Endothelial cell of umbilical vein (primary cell): ENCODE measurements around the gene TMEM41A. TPM values are rescaled to one million over a fixed set of nuclear protein-coding genes. Genes with fewer than 3 reads are reported as not detected.

Experiments
- BruUV-seq: library from RNA; stranded (reverse); fragments of 400-500 nt; replicated peaks from 2 replicates; lab custom pipeline; 2021; lab: Mats Ljungman, UMichigan
- CTCF ChIA-PET: fragments of 300-600, 350-600 bp; sonication (Branson Sonifier 250); formaldehyde crosslinking; loops from one replicate; lab custom pipeline; 2021; ENCODE audit warnings: antibody characterized with exemption, inconsistent platforms; lab: Charles Lee
- POLR2A ChIA-PET: fragments of 300-600, 350-600 bp; sonication (Branson Sonifier 250); formaldehyde crosslinking; loops from one replicate; lab custom pipeline; 2021; ENCODE audit warnings: antibody characterized with exemption, inconsistent platforms; lab: Charles Lee
- DNase-seq: peaks from one replicate; pipeline ENCODE4 v3.0.0-alpha.2; 2011; ENCODE audit warnings: low read depth, low spot score
- FAIRE-seq: peaks from 2 replicates; lab custom pipeline; 2011; peaks lifted over from hg19 to GRCh38; lab: Jason Lieb, UNC
- H2AFZ ChIP-seq: 2 replicates; pipeline ENCODE4 v1.6.0; 2012; ENCODE audit warnings: low read depth, low read length, control low read depth, inconsistent platforms
- H3K27ac ChIP-seq: 2 replicates; pipeline ENCODE4 v1.5.1; 2011; ENCODE audit warnings: low read depth, mild to moderate bottlenecking, control low read depth, low read length, moderate library complexity; ENCODE audit not compliant: insufficient read depth
- H3K27me3 ChIP-seq, 2 experiments: 2 replicates each; pipeline versions ENCODE4 v1.6.0 to v1.6.1; 2011; ENCODE audit warnings: low read length in 2 of 2, mixed read lengths in 1 of 2; ENCODE audit not compliant: control insufficient read depth in 2 of 2, insufficient read depth in 2 of 2
- H3K36me3 ChIP-seq, 2 experiments: 2 replicates in 1 of 2; 3 replicates in 1 of 2; pipeline ENCODE4 v1.5.1; 2011; ENCODE audit warnings: low read length in 2 of 2, mild to moderate bottlenecking in 1 of 2, moderate library complexity in 1 of 2; ENCODE audit not compliant: control insufficient read depth in 2 of 2, insufficient read depth in 2 of 2; ENCODE audit errors: extremely low read depth in 1 of 2
- H3K4me1 ChIP-seq: 3 replicates; pipeline ENCODE4 v1.5.1; 2011; ENCODE audit warnings: mild to moderate bottlenecking, low read length; ENCODE audit not compliant: control insufficient read depth, insufficient read depth; ENCODE audit errors: extremely low read depth
- H3K4me2 ChIP-seq: 2 replicates; pipeline ENCODE4 v1.6.1; 2011; ENCODE audit warnings: low read length, control low read depth, mixed read lengths; ENCODE audit not compliant: insufficient read depth
- H3K4me3 ChIP-seq, 3 experiments: fragments of 200-600 bp in 1 of 3; sonication (generic), shearing (Covaris generic) in 1 of 3; replicated peaks in 1 of 3; 2 replicates each; pipeline ENCODE4 v1.5.1; 2011 to 2016; ENCODE audit warnings: control low read depth in 3 of 3, low read length in 3 of 3, mild to moderate bottlenecking in 2 of 3, inconsistent platforms in 1 of 3, low read depth in 1 of 3, moderate library complexity in 1 of 3; ENCODE audit not compliant: insufficient read depth in 1 of 3
- H3K79me2 ChIP-seq: 2 replicates; pipeline ENCODE4 v1.6.0; 2012; ENCODE audit warnings: low read length, inconsistent platforms; ENCODE audit not compliant: control insufficient read depth, insufficient read depth
- H3K9ac ChIP-seq: replicated peaks from 2 replicates; pipeline ENCODE3; 2011; ENCODE audit warnings: low read length, control low read depth; ENCODE audit not compliant: insufficient read depth; ENCODE audit errors: extremely low read depth
- H3K9me1 ChIP-seq: replicated peaks from 3 replicates; pipeline ENCODE4 v1.6.0; 2011; ENCODE audit warnings: mild to moderate bottlenecking, low read length; ENCODE audit not compliant: control insufficient read depth, insufficient read depth; ENCODE audit errors: extremely low read depth
- H3K9me3 ChIP-seq: replicated peaks from 2 replicates; pipeline ENCODE4 v1.5.1; 2012; ENCODE audit warnings: low read length, inconsistent platforms; ENCODE audit not compliant: control insufficient read depth, insufficient read depth
- H4K20me1 ChIP-seq: replicated peaks from 2 replicates; pipeline ENCODE3; 2011; ENCODE audit warnings: mild to moderate bottlenecking, low read length; ENCODE audit not compliant: control insufficient read depth, insufficient read depth; ENCODE audit errors: extremely low read depth
- CTCF ChIP-seq, 2 donors: IDR thresholded peaks; 1 replicate in 1 of 2; 2 replicates in 1 of 2; pipeline ENCODE4 v1.5.1; 2011; ENCODE audit warnings: low read length in 2 of 2, mild to moderate bottlenecking in 2 of 2, moderate library complexity in 2 of 2, control low read depth in 1 of 2, inconsistent platforms in 1 of 2, low read depth in 1 of 2; ENCODE audit not compliant: insufficient read depth in 1 of 2; ENCODE audit errors: extremely low read depth in 1 of 2
- EZH2 ChIP-seq: IDR thresholded peaks from 2 replicates; pipeline ENCODE4 v1.6.1; 2012; ENCODE audit warnings: borderline replicate concordance, low read depth, mild to moderate bottlenecking, moderate library complexity, low read length, inconsistent platforms; ENCODE audit not compliant: severe bottlenecking
- FOS ChIP-seq: IDR thresholded peaks from 2 replicates; pipeline ENCODE4 v1.6.1; 2011; ENCODE audit warnings: mild to moderate bottlenecking, low read length, moderate library complexity, borderline replicate concordance; ENCODE audit not compliant: insufficient read depth
- GATA2 ChIP-seq: IDR thresholded peaks from 2 replicates; pipeline ENCODE4 v1.7.0; 2011; ENCODE audit warnings: low read depth, mild to moderate bottlenecking, moderate library complexity, mixed read lengths, low read length; ENCODE audit not compliant: insufficient read length, insufficient read depth
- JUN ChIP-seq: IDR thresholded peaks from 2 replicates; pipeline ENCODE4 v1.6.1; 2011; ENCODE audit warnings: borderline replicate concordance, low read depth; ENCODE audit not compliant: insufficient read length, insufficient read depth
- MAX ChIP-seq: IDR thresholded peaks from 2 replicates; pipeline ENCODE4 v1.6.1; 2011; ENCODE audit not compliant: insufficient read depth, insufficient read length
- MYC ChIP-seq: IDR thresholded peaks from one replicate; pipeline ENCODE4 v1.6.1; 2011; ENCODE audit warnings: mild to moderate bottlenecking, low read depth, low read length
- POLR2A ChIP-seq: IDR thresholded peaks from 2 replicates; pipeline ENCODE4 v1.6.1; 2012; ENCODE audit warnings: low read depth, mild to moderate bottlenecking, control low read depth, low read length
- POLR2AphosphoS5 ChIP-seq: IDR thresholded peaks from 2 replicates; pipeline ENCODE4 v1.6.1; 2012; ENCODE audit warnings: low read depth, mild to moderate bottlenecking, control low read depth, low read length, moderate library complexity; ENCODE audit not compliant: insufficient read depth
- dilution Hi-C: fragments of 300-500 bp; cut with MboI; formaldehyde crosslinking; loops from one replicate; pipeline ENCODE4 v1.15.0; 2019; ENCODE audit warnings: low sequenced_read_pairs; ENCODE audit not compliant: extremely low pct_ligation_motif_present
- intact Hi-C: fragments of 100-400 bp; cut with micrococcal nuclease; formaldehyde crosslinking; loops from one replicate; pipeline ENCODE4 v1.10.0; 2022
- polyA plus RNA-seq, 4 experiments: library from polyadenylated mRNA; depleted of rRNA in 3 of 4; stranded (reverse) in 3 of 4; unstranded in 1 of 4; fragments of >200 nt; gene quantifications; 2 replicates each; pipeline versions ENCODE4 v1.2.1 to v1.2.3, GENCODE V29; 2011 to 2012; ENCODE audit warnings: missing spikeins in 1 of 4
- total RNA-seq: library from RNA; stranded (reverse); gene quantifications from 2 replicates; pipeline ENCODE4 v1.2.3, GENCODE V29; 2021

The TMEM41A gene
- total and polyA plus RNA-seq, 2 donors (not counting 3 experiments of a cell fraction or from before 2014, with no cell fraction given) = 15.9 to 16.0 TPM

GRCh38 chr3:185448107-185448506, 50.7 kb downstream of the TMEM41A start:
- Histone ChIP-seq H3K27me3 (no peaks in the 10 kb centered on the region), H3K36me3 (no peaks in the 10 kb centered on the region), H3K4me1 (no peaks in the 10 kb centered on the region), H3K9ac (no peak overlapping the region), H3K79me2 (no peaks in the 10 kb centered on the region), H3K4me2 (no peak overlapping the region), H3K4me3 (no peak overlapping the region), H3K27ac (no peak overlapping the region), H3K9me1 (no peaks in the 10 kb centered on the region), H3K9me3 (no peaks in the 10 kb centered on the region), H4K20me1 (no peaks in the 10 kb centered on the region), H2AFZ (no peak overlapping the region)
- TF ChIP-seq FOS (no peak), GATA2 (no peak), MAX (no peak), CTCF (IDR thresholded peaks at IDR 0.05; ENCODE audit: extremely low read depth in 1 of 2, insufficient read depth in 1 of 2, low read depth in 1 of 2, low read length in 2 of 2) (no peak), JUN (no peak), POLR2AphosphoS5 (no peak), MYC (no peak), EZH2 (no peak), POLR2A (no peak)
- no peak for FAIRE-seq
- dilution Hi-C loops = no loop called here
- no TSS peak for BruUV-seq
- POLR2A ChIA-PET = no interaction called here
- no peak for DNase-seq
- CTCF ChIA-PET = interaction anchor here (1.0 kb wide), 1 partner anchor 13 kb away, joined by 3 read pairs; no protein-coding TSS in a partner anchor
- intact Hi-C loops = no loop called here
